Activated CD4-positive, alpha-beta T cell treated with anti-CD3 and anti-CD28 coated beads, Interleukin-2, Interleukin-4, amounts not matched to agents 100 ng/mL and 50 ng/mL, durations not matched to agents 16 hours and 8 hours (primary cell): Measurements from ENCODE around the gene STMP1.

Experiments
- DNase-seq: peaks from one replicate; pipeline ENCODE4 v3.0.0-alpha.2; 2020; ENCODE audit warnings: low spot score

STMP1 gene

DNA sequence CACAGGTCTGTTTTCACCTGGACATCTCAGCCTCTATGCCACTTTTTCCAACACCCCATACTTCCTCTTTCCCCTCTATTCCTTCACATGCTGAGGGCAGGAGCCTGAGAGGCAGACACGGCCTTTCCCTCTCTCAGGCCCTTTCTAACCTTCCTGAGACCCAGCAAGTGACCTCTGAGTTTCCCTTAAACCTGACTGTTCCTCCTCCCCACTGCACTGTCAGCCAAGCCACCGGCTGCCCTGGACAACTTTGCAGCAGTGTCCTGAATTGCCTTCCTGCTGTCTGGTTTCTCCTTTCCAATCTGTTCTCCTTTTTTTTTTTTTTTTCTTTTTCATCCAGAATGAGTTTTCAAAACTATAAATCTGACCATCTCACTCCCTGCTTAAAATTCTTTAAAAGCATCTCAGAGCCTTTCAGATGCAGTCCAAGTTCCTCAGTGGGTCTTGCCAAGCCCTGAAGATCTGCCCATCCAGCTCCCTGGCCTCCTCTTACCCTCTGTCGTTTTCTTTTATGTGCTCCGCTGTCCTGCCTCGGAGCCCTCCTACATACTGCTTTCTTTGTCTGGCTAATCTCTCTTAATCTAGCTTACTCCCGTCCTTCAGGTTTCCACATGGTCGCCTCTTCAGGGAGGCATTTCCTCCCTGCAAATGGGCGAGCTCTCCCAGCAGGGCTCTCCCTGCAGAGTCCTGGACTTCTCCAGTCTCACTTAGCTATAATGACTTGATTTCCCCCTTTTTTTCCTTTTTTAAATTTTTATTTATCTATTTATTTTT is 35.1 kb downstream of the STMP1 start:
- no peak for DNase-seq

DNA sequence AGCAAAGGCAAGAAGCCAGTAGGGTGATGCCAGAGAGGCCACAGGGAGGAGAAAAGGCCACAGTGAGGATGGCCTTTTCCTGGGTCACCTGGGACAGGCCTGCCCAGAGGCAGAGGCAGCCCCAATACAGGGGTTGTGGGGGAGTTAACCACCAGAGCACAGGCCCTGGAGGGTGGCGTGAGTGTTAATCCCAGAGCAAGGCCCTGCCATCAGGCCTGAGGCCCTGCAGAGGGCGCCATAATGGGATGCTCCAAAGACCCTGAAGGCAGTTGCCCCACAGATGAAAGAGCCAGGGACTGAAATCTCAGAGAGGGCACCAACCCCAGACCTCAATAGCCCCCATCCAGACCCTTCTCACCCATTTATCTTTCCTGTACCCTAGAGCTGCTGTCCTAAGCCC is 41.8 kb downstream of the STMP1 start:
- DNase-seq, result no peak

DNA sequence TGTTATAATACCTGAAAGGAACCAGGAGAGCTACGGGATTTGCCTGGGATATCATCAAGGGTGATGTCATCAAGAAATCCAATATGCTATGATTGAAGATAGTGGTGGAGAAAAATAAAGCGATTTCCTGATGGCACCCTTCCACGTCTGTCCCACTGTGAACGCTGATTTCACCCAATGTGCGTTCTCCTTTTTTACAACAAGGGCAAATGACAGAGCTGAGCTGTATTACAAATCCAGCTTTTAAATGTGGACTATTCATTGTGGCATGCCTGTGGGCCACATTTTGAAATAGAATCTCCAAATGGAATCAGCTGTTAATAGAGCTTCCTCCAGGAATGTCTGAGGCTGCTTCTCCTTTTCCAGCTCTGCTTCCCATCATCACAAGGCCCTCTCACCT is 42.4 kb downstream of the STMP1 start:
- DNase-seq, result no peak

DNA sequence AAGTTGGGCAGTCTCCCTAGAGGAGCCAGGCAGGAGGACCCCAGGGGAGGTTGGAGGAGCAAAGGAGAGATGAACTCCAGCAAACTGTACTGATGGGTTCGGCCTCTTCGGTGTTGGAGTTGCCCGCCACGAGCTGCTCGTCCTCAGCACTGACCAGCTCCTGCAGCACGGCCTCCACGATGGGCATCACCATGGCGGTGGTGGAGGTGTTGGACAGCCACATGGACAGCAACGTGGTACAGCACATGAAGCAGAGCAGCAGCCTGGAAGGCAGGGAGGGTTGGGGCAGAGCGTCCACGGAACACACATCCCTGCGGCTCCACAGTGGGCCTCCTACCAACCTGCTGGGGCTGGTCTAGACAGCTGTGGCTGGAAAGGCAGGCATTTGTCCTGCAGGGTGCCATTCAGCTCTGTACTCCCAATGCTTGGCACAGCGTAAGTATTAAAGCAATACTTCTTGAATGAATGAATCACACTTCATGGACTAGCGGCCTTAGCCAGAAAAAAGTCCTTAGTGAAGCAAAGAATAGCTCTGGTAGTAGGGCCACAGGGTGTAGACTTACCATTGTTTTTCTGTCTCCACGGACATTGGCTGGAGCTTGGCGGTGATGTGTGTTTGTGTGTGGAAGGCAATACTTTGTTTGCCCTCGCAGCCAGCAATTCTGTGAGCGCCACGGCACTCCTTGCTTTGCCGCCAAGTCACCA is 43.9 kb downstream of the STMP1 start:
- DNase-seq, result no peak

DNA sequence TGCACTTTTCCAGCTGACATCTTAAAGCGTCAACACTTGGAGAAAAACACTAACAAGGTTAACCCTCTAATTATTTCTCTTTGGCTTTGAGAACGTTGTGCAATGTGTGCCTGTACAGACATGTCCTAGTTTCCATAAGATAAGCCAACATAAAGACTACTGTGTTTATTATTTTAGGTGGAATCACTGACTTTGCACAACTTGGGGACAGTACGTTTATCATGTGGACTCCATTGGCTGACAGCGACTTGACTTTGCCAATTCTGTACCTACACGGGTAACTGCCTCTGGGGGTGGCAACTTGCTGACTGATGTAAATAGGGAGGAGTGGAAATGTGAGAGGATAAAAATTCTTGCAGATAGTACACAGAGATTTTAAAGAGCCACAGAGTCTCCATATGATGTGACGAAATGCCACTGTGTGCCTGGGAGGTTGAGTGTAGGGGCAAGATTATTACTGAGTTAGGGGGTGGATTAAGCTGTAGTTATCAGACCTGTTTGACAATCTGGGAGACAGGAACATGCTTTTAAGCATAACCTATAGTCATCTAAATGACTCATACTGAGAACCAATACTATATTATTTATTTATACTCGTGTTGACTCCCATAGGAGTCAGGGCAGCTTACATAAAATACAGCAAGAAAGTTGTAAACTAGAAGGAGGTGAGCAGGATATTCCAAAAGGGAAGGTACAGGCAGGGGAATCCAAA is 44.7 kb downstream of the STMP1 start:
- no peak for DNase-seq

DNA sequence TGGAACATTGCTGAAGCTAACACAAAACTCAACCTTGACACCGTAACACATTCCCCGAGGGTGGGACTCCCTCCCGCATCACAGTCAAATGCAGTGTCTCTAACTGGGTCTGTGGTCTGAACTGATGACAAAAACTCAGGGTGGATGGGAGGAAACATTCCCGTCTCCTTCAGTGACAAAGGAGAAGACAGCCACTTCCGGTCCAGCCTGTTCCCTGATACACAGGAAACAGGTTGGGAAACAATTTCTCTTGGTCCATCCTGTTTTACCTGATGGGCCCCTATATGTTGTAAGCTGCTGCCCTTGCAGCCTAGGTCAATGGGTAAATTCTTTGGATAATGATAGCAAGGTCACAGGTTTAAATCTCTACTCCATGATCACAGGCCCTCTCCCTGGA is 45.3 kb downstream of the STMP1 start:
- DNase-seq, result no peak

DNA sequence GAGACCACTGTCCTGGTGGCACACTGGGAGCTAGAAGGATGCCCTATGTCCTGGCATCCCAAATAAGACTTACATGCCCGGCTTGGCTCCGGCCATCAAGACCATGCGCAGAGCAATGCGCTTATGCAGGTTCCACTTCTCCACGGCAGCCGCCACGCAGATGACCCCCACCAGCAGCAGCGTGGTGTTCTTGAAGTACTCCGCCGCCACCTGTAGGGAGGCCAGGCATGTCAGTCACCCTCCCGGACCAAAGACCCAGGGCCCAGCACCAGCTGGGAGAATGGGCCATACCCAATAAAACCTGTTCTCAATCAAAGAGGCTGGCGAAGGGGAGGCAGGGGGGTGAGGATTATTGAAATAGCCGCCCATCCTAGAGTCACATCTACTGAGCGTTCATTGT is 45.7 kb downstream of the STMP1 start:
- DNase-seq, result no peak

DNA sequence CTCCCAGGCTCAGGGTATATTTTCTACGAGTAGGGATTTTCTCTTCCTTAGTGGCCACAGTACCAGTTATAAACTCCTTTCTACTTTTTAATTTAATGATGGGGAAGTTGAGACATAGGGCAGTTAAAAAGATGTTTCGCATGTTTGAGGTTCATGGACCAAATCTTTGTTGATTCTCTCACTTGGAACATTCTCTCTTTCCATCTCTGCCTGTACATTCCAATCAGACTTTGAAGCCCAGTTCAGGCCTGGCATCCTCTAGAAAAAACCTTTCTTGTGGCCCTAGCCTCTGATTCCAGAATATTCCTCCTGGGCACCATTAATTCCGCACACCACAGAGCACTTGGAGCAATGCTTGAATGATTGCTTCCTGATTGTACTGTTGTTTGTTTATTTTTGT is 47.2 kb downstream of the STMP1 start:
- DNase-seq, result no peak

DNA sequence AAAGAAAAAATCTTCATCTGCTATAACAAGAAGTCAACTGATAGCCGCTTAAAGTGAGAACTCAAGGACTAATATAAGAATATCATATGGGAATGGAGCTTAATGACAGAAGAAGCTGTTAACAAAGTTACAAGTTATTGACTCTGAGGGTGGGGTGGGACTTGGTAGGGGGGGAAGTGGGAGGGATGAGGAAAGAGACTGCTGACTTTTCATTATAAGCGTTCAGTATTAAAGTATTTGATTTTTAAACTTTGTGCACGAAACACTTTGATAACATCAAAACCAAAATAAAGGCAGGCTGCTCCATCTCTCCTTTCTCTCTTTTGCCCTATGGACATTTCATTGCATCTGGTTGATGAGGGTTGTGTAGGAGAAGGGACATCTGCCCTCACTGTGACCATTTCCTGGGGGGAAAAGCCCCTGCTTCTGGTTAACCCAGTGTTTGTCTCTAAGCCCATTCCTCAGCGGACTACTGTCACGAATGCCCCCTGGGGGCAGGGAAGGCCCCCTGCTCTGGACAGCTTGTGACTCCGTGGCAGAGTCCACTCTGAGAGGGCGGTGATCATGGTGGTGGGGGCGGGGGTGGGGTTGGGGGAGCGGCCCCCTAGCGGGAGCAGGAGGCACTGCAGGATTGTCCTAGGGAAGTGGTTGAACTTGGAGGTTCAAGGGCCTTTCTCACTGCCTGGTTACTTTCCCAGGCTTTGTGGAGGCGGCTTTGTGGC is 48.3 kb downstream of the STMP1 start:
- DNase-seq, result peak; percentile 17

DNA sequence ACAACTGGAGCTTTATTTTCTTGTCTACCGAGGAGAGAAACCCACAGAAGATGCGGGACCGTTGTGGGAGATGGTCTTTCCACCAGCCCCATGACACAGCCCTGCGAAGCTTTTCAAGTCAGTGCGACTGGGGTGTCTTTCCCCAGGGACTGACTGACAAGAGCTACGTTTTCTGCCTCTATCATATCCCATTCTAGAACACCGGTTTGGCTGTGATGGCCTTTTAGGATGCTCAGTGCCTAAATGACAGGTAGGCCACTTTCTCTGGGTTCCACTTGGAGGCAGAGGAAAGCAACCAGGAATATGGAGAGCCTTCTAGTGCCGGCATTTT is 48.8 kb downstream of the STMP1 start:
- no peak for DNase-seq

DNA sequence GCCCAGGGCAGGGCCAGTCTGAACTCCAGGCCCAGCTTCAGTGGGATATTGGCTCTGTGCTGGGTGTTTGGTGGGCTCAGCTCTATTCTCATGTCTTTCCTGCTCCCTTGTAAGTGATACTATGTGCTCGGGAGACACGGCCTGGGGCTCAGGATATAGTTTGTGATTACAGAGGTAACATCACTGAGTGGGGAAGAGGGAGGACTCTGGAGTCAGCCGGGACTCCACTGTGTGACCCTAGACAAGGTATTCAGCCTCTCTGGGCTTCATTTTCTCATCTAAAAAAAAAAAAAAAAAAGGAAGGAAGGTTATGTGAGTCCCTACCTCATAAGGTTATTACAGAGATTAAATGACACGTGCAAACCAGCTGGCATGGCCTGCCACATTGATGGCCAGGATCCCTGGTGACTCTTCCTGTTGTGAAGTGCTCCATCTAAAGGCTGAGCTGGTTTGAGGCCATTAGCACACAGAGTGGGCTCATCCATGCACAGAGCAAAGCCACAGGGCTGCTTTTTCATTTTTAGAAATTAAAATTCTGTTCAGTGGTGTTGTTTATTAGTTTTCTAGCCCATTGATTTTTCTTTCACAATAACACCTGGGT is 50.0 kb downstream of the STMP1 start:
- no peak for DNase-seq

DNA sequence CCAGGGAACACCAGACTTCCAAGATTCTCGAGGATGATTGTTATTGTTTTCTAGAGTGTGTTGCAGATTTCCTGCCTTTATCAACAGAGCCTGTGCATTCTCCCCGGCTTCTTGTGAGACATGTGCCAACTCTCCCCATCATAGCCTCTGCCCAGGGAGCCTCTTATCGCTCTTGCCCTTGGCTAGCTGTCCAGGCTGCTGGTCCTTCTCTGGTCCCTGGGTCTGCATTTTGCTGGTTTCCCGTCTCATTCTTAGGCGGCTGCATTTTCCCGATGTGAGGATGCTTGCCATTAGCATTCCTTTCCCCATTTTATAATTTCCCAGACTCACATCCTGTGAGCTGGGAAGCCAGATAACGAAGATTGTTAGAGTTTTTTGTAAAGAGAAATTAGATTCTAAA is 50.5 kb downstream of the STMP1 start:
- DNase-seq, result no peak

DNA sequence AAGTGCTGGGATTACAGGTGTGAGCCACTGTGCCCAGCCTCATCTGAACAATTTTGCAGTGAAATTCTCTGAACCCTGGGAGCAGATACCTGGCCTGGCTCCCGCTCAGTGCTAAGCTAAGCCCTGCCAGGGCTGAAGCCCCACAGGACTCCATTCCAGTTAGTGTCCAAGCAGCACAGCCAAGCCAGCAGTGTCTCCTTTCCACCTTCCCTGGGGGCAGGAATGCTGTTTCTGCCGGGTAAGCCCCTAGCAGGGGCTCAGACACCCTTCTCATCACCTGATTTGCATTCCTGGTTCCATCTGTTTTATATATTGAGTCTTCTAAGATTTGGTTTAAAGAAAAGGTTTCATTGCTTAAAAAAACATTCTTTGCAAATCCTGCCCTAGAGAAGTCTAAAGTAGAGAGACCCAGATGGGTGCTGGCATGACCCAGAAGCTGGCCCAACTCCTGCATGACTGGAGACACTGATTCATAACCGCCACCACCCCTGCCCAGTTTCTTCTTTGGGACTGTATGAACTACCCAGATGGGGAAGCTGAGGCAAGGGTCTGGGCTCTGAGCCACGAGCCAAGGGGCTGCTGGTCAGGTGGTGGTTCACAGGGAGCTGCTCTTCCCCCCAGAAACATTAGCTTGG is 51.6 kb downstream of the STMP1 start:
- no peak for DNase-seq

DNA sequence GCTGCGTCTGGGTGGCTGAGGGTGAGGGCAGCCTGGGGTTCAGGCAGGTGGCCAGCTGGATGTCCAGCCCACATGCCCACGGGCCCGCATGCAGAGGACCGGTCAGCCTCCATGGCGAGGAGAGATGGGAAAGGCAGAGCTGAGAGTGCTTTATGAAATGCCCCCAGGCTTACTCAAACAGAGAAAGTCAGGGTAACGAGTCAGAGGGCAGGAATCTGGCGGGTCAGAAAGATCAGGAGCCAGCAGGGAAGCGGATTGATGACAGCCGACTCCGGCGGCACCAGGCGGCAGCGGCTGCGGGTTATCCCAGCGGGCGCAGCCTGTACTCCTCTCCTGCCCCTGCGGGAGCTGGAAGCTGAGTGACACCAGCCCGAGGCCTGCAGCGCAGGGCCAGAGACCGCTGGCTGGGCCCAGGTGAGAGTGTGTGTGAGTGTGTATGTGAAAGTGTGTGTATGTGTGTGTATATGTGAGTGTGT is 52.3 kb downstream of the STMP1 start:
- no peak for DNase-seq

DNA sequence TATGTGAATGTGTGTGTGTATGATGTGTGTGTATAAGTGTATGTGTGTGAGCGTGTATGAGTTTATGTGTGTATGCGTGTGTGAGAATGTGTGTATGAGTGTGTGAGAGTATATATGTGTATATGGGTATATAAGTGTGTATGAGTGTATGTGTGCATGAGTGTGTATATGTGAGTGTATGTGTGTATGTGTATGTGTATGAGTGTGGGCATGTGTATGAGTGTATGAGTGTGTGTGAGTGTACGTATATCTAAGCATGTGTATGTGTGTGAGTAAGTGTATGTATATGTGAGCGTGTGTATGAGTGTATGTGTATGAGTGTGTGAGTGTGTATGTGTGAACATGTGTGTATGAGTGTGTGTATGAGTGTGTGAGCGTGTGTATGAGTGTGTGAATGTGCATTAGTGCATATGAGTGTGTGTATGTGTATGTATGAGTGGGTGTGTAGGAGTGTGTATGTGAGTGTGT is 52.8 kb downstream of the STMP1 start:
- no peak for DNase-seq

DNA sequence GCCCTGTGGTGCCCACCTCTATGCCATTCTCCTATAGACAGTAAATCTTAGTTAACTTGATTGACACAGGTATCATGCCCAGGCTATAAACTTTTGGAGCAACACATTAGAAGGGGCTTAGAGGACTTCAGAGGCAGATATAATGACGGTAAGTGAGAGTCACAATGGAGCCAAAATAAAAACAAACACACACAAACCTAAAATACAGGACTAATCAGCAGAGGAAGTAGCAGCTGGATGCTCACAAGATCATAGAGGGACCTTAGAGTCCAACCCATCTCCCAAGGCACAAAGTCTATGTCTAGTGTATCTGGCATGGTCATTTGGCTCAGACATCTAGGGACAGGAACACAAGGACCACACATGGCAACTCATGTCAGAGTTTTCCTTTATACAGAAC is 53.4 kb downstream of the STMP1 start:
- DNase-seq, result no peak

DNA sequence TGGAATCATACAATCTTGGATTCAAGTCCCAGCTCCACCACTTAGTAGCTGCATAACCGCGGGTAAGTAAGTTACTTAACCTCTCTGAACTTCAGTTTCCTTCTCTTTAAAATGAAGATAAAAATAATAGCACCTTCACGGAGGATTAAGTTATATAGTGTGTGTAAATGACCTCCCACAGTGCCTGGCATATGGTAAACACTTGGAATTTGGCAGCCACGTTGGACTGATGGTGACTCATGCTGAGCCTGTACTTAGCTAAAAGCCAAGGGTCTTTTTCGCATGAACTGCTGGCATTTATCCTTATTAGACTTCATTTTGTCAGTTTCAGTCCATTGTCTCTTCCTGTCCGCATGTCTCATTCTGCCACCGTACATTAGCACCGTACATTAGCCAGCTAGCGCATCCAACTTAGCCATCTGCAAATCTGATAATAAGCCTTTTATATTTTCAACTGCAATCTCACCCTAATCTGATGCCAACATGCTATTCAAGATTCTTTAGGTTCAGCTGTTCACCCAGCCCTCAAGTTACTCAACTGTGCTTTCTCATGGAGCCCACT is 54.4 kb downstream of the STMP1 start:
- DNase-seq, result no peak

DNA sequence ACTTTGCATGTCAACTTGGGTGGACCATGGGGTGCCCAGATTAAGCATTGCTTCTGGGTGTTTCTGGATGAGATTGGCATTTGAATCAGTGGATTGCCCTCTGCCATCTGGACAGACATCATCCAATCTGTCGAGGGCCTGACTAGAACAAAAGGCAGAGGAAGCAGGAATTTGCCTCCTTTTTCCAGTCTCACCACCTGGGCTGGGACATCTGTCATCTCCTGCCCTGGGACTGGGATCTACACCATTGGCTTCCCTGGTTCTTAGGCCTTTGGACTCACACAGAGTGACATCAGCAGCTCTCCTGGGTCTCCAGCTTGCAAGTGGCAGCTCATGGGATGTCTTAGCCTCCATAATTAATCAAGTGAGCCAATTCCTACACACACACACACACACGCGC is 55.4 kb downstream of the STMP1 start:
- DNase-seq, result no peak

DNA sequence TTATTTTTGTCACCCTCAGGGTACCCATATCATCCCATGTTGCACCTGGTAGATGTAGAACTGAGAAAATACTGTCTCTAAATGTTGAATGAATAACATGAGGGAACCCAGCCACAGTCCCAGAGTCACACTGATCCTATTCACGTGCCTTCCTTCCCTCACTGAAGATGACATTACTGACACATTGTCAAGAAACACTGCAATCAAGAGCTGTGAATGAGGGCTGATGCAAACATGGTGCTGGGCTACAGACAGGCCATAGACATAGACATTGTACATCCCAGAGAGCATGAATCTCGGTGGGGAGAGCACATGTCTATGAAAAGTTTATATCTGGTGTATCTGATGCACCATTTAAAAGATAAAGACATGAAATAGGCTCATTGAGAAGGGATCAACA is 55.9 kb downstream of the STMP1 start:
- no peak for DNase-seq

DNA sequence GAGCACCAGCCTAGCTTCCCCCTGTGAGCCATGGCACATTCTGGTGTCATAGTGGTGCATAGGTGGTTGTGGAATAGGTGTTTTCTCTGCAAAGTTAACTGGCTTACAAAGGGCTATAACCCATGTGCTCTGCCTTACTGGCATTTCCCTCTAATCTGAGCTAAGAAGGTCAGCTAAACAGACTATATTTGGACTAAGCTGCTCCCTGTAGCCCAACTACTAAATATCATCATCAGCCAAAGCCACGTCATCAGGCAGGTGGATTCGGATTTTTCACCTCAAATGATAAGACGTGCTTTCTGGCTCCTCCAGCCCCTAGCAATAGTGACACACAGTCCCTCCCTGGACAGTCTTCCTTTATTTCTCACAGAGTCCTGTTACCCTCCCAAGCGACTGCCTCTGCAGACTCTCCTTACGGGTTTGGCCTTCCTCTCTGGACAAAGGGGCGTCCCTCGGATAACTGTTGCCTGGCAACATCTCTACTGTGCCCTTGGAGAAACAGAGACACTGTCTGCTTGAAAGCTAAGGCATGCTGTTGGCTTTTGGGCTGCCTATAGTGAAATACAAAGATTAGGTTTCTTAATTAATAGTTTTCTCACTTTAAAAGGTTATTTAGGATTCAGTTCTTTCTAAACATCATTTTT is 56.6 kb downstream of the STMP1 start:
- no peak for DNase-seq

DNA sequence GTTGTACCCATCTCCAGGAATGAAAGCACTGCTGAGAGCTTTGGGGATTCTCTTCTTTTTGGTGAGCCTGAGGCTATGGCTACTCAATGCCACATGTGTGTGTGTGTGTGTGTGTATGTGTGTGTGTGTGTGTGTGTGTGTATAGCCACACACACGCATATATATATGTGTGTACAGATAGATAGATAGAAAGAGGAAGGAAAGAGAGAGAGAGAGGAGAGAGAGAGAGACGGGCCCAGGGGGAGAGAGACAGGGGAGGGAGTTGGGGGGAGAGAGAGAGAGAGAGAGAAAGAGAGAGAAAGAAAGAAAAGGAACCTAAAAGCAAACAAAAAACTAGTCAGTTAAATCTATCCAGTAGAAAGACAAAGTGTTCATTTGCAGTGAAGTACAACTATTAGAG is 57.4 kb downstream of the STMP1 start:
- no peak for DNase-seq
